HUES64 (cell line): ENCODE data around the gene TP53TG3B. TPM values are rescaled to one million over a fixed set of nuclear protein-coding genes. Genes with fewer than 3 reads are reported as not detected.
"Not testable (repeated sequence)": the region's sequence is repeated elsewhere in the genome, so short reads cannot be mapped to it uniquely, and the experiment has no call there.

ENCODE experiments used
- H3K27ac ChIP-seq: 2 replicates; pipeline ENCODE4 v1.7.0; 2013; ENCODE audit warnings: low read depth, low read length, inconsistent platforms
- H3K27me3 ChIP-seq: 2 replicates; pipeline ENCODE4 v1.6.1; 2013; ENCODE audit warnings: mild to moderate bottlenecking, low read length; ENCODE audit not compliant: insufficient read depth
- H3K36me3 ChIP-seq: 2 replicates; pipeline ENCODE4 v1.6.1; 2013; ENCODE audit warnings: mild to moderate bottlenecking, low read length; ENCODE audit not compliant: insufficient read depth
- H3K4me1 ChIP-seq: 2 replicates; pipeline ENCODE4 v1.6.1; 2013; ENCODE audit warnings: mild to moderate bottlenecking, low read length, moderate library complexity; ENCODE audit not compliant: insufficient read depth
- H3K4me3 ChIP-seq: 2 replicates; pipeline ENCODE4 v1.5.1; 2013; ENCODE audit warnings: mild to moderate bottlenecking, low read length, moderate library complexity
- H3K9ac ChIP-seq: 2 replicates; pipeline ENCODE4 v1.6.1; 2013; ENCODE audit warnings: mild to moderate bottlenecking, low read depth, low read length
- H3K9me3 ChIP-seq: 2 replicates; pipeline ENCODE4 v1.6.1; 2013; ENCODE audit warnings: low read depth, low read length; ENCODE audit not compliant: insufficient read depth
- WGBS: fragments of 150-250, 120-280 bp; methylation state at CpG from one replicate; pipeline ENCODE4 v1.1.7; 2013; ENCODE audit warnings: missing lambda C conversion rate; 5-methylcytosine and 5-hydroxymethylcytosine counted together
- polyA plus RNA-seq, 2 experiments: library from polyadenylated mRNA; stranded (reverse); fragments of 50-300 nt; gene quantifications; one replicate each; pipeline ENCODE4 v1.2.3, GENCODE V29; 2013

Gene TP53TG3B, protein sequence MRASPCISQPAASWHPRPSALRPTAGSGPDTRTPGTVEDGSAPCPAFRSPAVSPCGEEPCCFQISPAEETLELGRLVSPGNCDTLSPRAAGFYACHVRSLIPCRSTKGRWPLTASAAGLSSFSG
- not detected for polyA plus RNA-seq (2013, experiment 1 of 2)
- polyA plus RNA-seq (2013, experiment 2 of 2) = not detected

DNA sequence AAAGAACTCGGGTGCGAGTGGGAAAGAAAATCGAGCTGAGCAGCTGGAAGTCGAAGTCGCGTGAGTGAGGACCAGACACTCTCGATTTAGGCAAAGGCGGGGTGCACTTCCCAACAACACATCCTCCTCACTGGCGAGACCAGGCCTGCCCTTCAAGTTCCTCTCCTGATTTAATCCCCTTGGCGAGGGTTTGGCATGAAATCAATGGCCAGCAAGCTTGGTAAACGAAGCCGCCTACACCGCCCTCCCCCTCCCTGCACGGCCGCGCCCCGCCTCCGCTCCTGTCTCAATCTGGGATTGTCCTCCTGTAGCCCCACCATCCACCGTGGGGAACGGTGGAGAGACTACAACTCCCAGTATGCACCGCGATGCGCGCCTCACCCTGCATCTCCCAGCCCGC lies at the start of gene TP53TG3B:
TP53TG3B (plus strand) TSS at position 301 of the 400 bp plus-strand sequence; CDS start at position 369, 68 bp downstream.
- WGBS = no CpG with 5 or more reads among the region's 25 CpGs

DNA sequence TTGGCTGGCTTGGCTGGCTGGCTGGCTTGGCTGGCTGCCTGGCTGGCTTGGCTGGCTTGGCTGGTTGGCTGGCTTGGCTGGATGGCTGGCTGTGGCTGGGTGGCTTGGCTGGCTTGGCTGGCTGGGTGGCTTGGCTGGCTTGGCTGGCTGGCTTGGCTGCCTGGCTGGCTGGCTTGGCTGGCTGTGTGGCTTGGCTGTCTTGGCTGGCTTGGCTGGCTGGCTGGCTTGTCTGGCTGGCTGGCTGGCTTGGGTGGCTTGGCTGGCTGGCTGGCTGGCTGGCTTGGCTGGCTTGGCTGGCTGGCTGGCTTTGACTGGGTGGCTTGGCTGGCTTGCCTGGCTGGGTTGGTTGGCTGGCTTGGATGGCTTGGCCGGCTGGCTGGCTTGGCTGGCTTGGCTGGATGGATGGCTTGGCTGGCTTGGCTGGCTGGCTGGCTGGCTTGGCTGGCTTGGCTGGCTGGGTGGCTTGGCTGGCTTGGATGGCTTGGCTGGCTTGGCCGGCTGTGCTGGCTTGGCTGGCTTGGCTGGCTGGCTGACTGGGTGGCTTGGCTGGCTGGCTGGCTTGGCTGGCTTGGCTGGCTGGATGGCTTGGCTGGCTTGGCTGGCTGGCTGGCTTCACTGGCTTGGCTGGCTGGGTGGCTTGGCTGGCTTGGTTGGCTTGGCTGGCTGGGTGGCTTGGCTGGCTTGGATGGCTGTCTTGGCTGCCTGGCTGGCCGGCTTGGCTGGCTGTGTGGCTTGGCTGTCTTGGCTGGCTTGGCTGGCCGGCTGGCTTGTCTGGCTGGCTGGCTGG lies 24.2 kb upstream of the TP53TG3B start:
- H3K27me3 ChIP-seq, H3K27ac ChIP-seq, H3K9ac ChIP-seq, H3K4me1 ChIP-seq, H3K36me3 ChIP-seq, H3K4me3 ChIP-seq: not testable (repeated sequence)
- WGBS = 87% methylated on average over 4 of the region's 4 CpGs
- peaks cover 14% of the 10 kb centered on the region; the same call in 1 of the 2 replicates for H3K9me3 ChIP-seq

More for the DNA sequence above, at the start of gene TP53TG3B:
- not testable (repeated sequence) for H3K27ac ChIP-seq, H3K9ac ChIP-seq, H3K9me3 ChIP-seq, H3K4me3 ChIP-seq, H3K36me3 ChIP-seq, H3K27me3 ChIP-seq, H3K4me1 ChIP-seq

DNA sequence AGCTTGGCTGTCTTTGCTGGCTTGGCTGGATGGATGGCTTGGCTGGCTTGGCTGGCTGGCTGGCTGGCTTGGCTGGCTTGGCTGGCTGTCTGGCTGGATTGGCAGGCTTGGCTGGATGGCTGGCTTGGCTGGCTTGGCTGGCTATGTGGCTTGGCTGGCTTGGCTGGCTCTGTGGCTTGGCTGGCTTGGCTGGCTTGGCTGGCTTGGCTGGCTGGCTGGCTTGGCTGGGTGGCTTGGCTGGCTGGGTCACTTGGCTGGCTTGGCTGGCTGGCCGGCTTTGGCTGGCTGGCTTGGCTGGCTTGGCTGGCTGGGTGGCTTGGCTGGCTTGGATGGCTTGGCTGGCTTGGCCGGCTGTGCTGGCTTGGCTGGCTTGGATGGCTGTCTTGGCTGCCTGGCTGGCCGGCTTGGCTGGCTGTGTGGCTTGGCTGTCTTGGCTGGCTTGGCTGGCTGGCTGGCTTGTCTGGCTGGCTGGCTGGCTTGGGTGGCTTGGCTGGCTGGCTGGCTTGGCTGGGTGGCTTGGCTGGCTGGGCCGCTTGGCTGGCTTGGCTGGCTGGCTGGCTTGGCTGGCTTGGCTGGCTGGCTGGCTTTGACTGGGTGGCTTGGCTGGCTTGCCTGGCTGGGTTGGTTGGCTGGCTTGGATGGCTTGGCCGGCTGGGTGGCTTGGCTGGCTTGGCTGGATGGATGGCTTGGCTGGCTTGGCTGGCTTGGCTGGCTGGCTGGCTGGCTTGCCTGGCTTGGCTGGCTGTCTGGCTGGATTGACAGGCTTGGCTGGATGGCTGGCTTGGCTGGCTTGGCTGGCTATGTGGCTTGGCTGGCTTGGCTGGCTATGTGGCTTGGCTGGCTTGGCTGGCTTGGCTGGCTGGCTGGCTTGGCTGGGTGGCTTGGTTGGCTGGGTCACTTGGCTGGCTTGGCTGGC lies 22.8 kb upstream of the TP53TG3B start:
- H3K4me1 ChIP-seq, H3K9ac ChIP-seq, H3K4me3 ChIP-seq, H3K36me3 ChIP-seq, H3K27me3 ChIP-seq, H3K27ac ChIP-seq: not testable (repeated sequence)
- peaks cover 14% of the 10 kb centered on the region; the same call in 1 of the 2 replicates for H3K9me3 ChIP-seq
- 80% methylated on average over 5 of the region's 5 CpGs for WGBS

DNA sequence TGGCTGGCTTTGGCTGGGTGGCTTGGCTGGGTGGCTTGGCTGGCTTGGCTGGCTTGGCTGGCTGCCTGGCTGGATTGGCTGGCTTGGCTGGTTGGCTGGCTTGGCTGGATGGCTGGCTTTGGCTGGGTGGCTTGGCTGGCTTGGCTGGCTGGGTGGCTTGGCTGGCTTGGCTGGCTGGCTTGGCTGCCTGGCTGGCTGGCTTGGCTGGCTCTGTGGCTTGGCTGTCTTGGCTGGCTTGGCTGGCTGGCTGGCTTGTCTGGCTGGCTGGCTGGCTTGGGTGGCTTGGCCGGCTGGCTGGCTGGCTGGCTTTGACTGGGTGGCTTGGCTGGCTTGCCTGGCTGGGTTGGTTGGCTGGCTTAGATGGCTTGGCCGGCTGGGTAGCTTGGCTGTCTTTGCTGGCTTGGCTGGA lies 22.1 kb upstream of the TP53TG3B start:
- not testable (repeated sequence) for H3K27ac ChIP-seq, H3K27me3 ChIP-seq, H3K4me3 ChIP-seq, H3K36me3 ChIP-seq, H3K9ac ChIP-seq, H3K4me1 ChIP-seq
- 75% methylated on average over 2 of the region's 2 CpGs for WGBS
- peaks cover 14% of the 10 kb centered on the region; the same call in 1 of the 2 replicates for H3K9me3 ChIP-seq

DNA sequence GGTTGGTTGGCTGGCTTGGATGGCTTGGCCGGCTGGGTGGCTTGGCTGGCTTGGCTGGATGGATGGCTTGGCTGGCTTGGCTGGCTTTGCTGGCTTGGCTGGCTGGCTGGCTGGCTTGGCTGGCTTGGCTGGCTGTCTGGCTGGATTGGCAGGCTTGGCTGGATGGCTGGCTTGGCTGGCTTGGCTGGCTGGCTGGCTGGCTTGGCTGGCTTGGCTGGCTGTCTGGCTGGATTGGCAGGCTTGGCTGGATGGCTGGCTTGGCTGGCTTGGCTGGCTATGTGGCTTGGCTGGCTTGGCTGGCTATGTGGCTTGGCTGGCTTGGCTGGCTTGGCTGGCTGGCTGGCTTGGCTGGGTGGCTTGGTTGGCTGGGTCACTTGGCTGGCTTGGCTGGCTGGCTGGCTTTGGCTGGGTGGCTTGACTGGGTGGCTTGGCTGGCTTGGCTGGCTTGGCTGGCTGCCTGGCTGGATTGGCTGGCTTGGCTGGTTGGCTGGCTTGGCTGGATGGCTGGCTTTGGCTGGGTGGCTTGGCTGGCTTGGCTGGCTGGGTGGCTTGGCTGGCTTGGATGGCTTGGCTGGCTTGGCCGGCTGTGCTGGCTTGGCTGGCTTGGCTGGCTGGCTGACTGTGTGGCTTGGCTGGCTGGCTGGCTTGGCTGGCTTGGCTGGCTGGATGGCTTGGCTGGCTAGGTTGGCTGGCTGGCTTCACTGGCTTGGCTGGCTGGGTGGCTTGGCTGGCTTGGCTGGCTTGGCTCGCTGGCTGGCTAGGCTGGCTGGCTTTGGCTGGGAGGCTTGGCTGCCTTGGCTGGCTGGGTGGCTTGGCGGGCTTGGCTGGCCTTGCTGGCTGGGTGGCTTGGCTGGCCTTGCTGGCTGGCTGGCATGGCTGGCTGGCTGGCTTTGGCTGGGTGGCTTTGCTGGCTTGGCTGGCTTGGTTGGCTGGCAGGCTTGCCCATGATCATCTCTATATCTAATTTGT lies 21.3 kb upstream of the TP53TG3B start:
- not testable (repeated sequence) for H3K36me3 ChIP-seq, H3K4me1 ChIP-seq, H3K27ac ChIP-seq, H3K27me3 ChIP-seq, H3K9ac ChIP-seq, H3K4me3 ChIP-seq
- 82% methylated on average over 3 of the region's 4 CpGs for WGBS
- peaks cover 14% of the 10 kb centered on the region; the same call in 1 of the 2 replicates for H3K9me3 ChIP-seq
